Measurements from ENCODE around the gene DPF3.
"Not testable (repeated sequence)": the region's sequence is repeated elsewhere in the genome, so short reads cannot be mapped to it uniquely, and the experiment has no call there.

Gene DPF3

GRCh38 chr14:72878746-72879145 is 15.2 kb downstream of the DPF3 start:
- DNase-seq: no peak

- DNase-seq: no peak
These were observed 17.2 kb downstream of the DPF3 start for GRCh38 chr14:72876710-72877063.

- DNase-seq: no peak
These were observed 17.7 kb downstream of the DPF3 start for GRCh38 chr14:72876005-72876709.

- not testable (repeated sequence) for DNase-seq
These were observed 23.0 kb downstream of the DPF3 start for GRCh38 chr14:72870878-72871277.

GRCh38 chr14:72869407-72870329 is 24.2 kb downstream of the DPF3 start:
- no peak for DNase-seq

GRCh38 chr14:72868500-72868899 is 25.4 kb downstream of the DPF3 start:
- no peak for DNase-seq

GRCh38 chr14:72864712-72865365 is 29.1 kb downstream of the DPF3 start:
- DNase-seq: no peak

- DNase-seq: no peak
These were observed 30.5 kb downstream of the DPF3 start for GRCh38 chr14:72863216-72864006.

- DNase-seq: no peak
These were observed 37.2 kb downstream of the DPF3 start for GRCh38 chr14:72856530-72857266.

GRCh38 chr14:72855913-72856312 is 38.0 kb downstream of the DPF3 start:
- DNase-seq: no peak

- no peak for DNase-seq
These were observed 41.7 kb downstream of the DPF3 start for GRCh38 chr14:72852194-72852593.

GRCh38 chr14:72851635-72852034 is 42.3 kb downstream of the DPF3 start:
- DNase-seq: no peak

- DNase-seq: no peak
These were observed 43.5 kb downstream of the DPF3 start for GRCh38 chr14:72850360-72850759.

GRCh38 chr14:72849222-72849621 is 44.7 kb downstream of the DPF3 start:
- no peak for DNase-seq

GRCh38 chr14:72847721-72848120 is 46.2 kb downstream of the DPF3 start:
- DNase-seq: no peak

- no peak for DNase-seq
These were observed 48.2 kb downstream of the DPF3 start for GRCh38 chr14:72845683-72846082.

- DNase-seq: no peak
These were observed 48.7 kb downstream of the DPF3 start for GRCh38 chr14:72845196-72845595.

GRCh38 chr14:72844524-72844923 is 49.4 kb downstream of the DPF3 start:
- no peak for DNase-seq

- DNase-seq: no peak
These were observed 53.9 kb downstream of the DPF3 start for GRCh38 chr14:72839753-72840607.

- no peak for DNase-seq
These were observed 54.5 kb downstream of the DPF3 start for GRCh38 chr14:72839351-72839750.

- no peak for DNase-seq
These were observed 57.8 kb downstream of the DPF3 start for GRCh38 chr14:72836085-72836484.

Data from 8988T (cell line).